Type B pancreatic cell (in vitro differentiated cells): ENCODE measurements around the gene IFT80. TPM values are rescaled to one million over a fixed set of nuclear protein-coding genes. Genes with fewer than 3 reads are reported as not detected.
"Not testable (repeated sequence)": the region's sequence is repeated elsewhere in the genome, so short reads cannot be mapped to it uniquely, and the experiment has no call there.

Experiments used
- DNase-seq: peaks from one replicate; pipeline ENCODE4 v3.0.0; 2021; ENCODE audit warnings: mixed read lengths; ENCODE audit not compliant: unreplicated experiment; ENCODE audit errors: extremely low spot score
- H3K27ac Mint-ChIP-seq: 2 replicates; pipeline ENCODE4 v1.8.0; 2021; ENCODE audit warnings: mild to moderate bottlenecking, mixed read lengths
- H3K27me3 Mint-ChIP-seq: 2 replicates; pipeline ENCODE4 v1.8.0; 2021; ENCODE audit warnings: mixed read lengths
- H3K36me3 Mint-ChIP-seq: 2 replicates; pipeline ENCODE4 v1.8.0; 2021; ENCODE audit warnings: mixed read lengths
- H3K4me1 Mint-ChIP-seq: one replicate; pipeline ENCODE4 v1.8.0; 2021; ENCODE audit warnings: mixed read lengths; ENCODE audit not compliant: unreplicated experiment
- H3K4me3 Mint-ChIP-seq: 2 replicates; pipeline ENCODE4 v1.8.0; 2021; ENCODE audit warnings: mild to moderate bottlenecking, mixed read lengths
- H3K9me3 Mint-ChIP-seq: 2 replicates; pipeline ENCODE4 v1.8.0; 2021; ENCODE audit warnings: mixed read lengths
- total RNA-seq: library from RNA; stranded (reverse); gene quantifications from 2 replicates; pipeline ENCODE4 v1.2.1, GENCODE V29; 2021; ENCODE audit warnings: low replicate concordance
- TF ChIP-seq, protein P1 (sequence below): fragments of 200-600 bp; sonication (generic); conservative IDR thresholded peaks from 2 replicates; pipeline ENCODE4 v1.5.0; 2021; ENCODE audit warnings: antibody characterized with exemption, mild to moderate bottlenecking

The IFT80 gene
- total RNA-seq, 1 donor from 2014 or later, result 40.8 TPM

DNA sequence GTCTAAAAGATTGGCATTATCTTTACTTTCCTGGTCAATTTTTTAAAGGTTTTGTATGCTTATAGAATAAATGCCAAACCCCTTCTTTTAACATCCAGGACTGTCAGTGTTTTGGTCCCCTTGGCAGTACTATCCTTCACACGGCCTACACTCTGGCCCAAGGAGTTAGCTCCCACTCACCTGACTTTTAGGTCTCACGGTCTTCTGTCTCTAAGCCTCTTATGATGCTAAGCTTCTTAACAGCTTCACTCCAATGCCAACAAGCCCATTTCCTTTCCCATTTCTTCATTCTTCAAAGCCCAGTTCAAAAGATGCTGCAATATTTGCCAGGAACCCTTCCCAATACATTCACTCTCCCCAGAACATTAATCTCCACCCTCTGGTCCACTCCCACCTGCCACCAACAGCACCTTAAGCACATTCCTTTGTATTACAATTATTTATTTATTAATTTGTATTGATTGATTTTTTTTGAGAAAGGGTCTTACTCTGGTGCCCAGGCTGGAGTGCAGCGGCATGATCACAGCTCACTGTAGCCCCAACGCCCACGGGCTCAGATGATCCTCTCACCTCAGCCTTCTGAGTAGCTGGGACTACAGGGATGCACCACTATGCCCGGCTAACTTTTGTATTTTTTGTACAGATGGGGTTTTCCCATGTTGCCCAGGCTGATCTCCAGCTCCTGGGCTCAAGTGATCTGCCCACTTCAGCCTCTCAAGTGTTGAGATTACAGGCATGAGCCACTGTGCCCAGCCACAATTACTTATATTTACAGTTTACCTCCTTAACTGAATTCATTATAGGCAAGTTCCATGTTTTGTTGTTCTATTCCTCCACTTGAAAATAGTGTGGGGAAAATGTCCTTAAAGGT, 27.8 kb downstream of the IFT80 start:
- no peaks in the 10 kb centered on the region for H3K9me3 Mint-ChIP-seq
- TF ChIP-seq, protein P1, sequence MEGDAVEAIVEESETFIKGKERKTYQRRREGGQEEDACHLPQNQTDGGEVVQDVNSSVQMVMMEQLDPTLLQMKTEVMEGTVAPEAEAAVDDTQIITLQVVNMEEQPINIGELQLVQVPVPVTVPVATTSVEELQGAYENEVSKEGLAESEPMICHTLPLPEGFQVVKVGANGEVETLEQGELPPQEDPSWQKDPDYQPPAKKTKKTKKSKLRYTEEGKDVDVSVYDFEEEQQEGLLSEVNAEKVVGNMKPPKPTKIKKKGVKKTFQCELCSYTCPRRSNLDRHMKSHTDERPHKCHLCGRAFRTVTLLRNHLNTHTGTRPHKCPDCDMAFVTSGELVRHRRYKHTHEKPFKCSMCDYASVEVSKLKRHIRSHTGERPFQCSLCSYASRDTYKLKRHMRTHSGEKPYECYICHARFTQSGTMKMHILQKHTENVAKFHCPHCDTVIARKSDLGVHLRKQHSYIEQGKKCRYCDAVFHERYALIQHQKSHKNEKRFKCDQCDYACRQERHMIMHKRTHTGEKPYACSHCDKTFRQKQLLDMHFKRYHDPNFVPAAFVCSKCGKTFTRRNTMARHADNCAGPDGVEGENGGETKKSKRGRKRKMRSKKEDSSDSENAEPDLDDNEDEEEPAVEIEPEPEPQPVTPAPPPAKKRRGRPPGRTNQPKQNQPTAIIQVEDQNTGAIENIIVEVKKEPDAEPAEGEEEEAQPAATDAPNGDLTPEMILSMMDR, result no peak
- H3K36me3 Mint-ChIP-seq, result peaks cover 15% of the 10 kb centered on the region
- no peak for DNase-seq
- no peaks in the 10 kb centered on the region for H3K27me3 Mint-ChIP-seq
- H3K4me1 Mint-ChIP-seq, result no peaks in the 10 kb centered on the region
- H3K4me3 Mint-ChIP-seq, result no peak overlapping the region
- no peak overlapping the region for H3K27ac Mint-ChIP-seq

DNA sequence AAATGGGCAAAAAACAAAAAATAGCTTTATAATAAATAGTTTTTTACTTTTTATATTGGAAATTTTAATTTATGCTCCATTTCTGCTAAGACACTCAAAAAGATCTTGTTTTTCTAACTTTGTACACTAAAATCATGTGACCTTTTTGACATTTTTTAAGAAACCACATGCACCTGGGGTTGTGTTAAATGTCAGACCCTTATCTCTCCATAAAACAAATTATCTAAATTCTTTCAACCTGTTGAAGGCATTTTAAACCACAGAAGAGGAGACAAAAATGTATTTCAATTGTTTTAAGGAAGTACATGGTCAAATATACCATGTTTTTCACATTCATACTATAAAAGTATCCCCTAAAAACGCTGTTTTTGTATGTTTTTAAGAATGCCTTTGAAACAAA, 29.2 kb downstream of the IFT80 start:
- no peak overlapping the region for H3K4me3 Mint-ChIP-seq
- H3K4me1 Mint-ChIP-seq, result no peaks in the 10 kb centered on the region
- no peak for DNase-seq
- no peaks in the 10 kb centered on the region for H3K27me3 Mint-ChIP-seq
- no peak overlapping the region for H3K27ac Mint-ChIP-seq
- peaks cover 23% of the 10 kb centered on the region for H3K36me3 Mint-ChIP-seq
- TF ChIP-seq, protein P1, result no peak
- no peaks in the 10 kb centered on the region for H3K9me3 Mint-ChIP-seq

DNA sequence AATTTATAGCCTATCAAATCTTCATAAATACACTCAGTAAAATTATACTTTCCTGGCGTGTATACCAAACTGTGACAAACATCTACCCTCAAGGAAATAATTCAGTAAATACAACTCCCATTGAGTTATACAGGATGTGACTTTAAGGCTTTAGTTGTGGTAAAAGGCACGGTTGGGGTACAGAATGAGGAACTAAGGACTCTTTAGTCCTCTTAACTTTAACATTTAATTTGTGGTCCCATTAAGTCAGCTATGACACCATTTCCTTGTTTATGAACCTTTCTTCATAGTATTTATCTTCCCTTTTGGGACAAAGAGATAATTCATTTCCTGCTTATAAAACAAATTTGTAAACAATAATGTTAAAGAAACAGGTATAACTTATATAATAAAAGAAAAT, 30.2 kb downstream of the IFT80 start:
- H3K27me3 Mint-ChIP-seq, result no peaks in the 10 kb centered on the region
- no peak overlapping the region for H3K4me3 Mint-ChIP-seq
- H3K9me3 Mint-ChIP-seq, result no peaks in the 10 kb centered on the region
- TF ChIP-seq, protein P1, result no peak
- no peak for DNase-seq
- no peak overlapping the region for H3K27ac Mint-ChIP-seq
- H3K36me3 Mint-ChIP-seq, result peaks cover 22% of the 10 kb centered on the region
- H3K4me1 Mint-ChIP-seq, result no peaks in the 10 kb centered on the region

DNA sequence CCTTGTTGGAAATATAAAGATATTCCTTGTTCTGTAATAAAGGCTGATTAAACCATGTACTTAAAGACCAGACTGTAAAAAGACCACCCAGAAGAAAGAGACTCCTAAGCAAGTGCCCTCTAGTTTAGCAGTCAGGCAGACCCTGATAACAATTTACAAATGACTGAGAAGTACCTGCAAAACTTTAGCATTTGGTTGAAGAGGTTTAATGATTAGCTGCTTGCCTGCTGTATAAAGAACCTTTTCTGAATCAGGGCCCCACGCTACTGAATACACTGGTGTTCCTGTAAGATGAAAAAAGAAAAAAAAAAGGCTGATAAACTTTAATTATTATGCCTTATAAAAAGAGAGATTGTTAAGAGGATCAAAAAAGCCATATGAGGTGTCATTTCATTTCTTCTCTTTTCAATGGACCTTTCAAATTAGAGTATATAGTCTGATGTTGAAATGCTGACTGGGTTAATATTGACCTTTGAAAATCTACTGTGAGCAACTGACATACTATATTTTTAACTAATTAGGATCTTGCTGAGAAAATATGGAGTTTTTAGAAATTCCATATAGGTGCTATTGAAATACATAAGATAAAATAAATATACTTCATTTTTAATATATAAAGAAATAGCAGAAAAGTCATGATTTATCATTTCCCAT, 33.0 kb downstream of the IFT80 start:
- Mint-ChIP-seq H3K4me1 (no peaks in the 10 kb centered on the region), H3K36me3 (peaks cover 34% of the 10 kb centered on the region), H3K27me3 (no peaks in the 10 kb centered on the region), H3K9me3 (no peaks in the 10 kb centered on the region), H3K27ac (no peak overlapping the region), H3K4me3 (no peak overlapping the region)
- no peak for DNase-seq
- TF ChIP-seq, protein P1, result no peak

DNA sequence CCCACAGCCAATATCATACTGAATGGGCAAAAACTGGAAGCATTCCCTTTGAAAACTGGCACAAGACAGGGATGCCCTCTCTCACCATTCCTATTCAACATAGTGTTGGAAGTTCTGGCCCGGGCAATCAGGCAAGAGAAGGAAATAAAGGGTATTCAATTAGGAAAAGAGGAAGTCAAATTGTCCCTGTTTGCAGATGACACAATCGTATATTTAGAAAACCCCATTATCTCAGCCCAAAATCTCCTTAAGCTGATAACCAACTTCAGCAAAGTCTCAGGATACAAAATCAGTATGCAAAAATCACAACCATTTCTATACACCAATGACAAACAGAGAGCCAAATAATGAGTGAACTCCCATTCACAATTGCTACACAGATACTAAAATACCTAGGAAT, 36.1 kb downstream of the IFT80 start:
- H3K9me3 Mint-ChIP-seq, H3K4me1 Mint-ChIP-seq, H3K4me3 Mint-ChIP-seq, DNase-seq, H3K27ac Mint-ChIP-seq, H3K27me3 Mint-ChIP-seq: not testable (repeated sequence)
- H3K36me3 Mint-ChIP-seq, result peaks cover 50% of the 10 kb centered on the region

DNA sequence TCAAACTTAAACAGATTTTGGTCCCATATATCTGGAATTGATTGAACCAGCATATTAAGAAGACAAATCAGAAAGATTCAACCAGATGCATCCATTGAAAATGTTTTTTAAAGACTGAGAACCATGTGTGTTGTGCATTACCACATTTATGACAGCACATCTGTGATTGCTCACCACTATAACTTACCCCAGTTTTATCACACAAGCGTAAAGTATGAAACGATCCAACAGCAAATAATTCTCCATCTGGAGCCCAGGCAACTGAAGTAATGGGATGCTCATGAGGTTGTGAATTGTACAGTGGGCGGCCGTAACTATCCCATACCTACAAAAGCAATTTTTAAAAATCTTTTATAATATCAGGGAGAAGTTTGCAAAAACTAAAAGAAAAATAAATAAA, 43.2 kb downstream of the IFT80 start:
- H3K4me1 Mint-ChIP-seq, result no peaks in the 10 kb centered on the region
- no peaks in the 10 kb centered on the region for H3K27me3 Mint-ChIP-seq
- no peak overlapping the region for H3K4me3 Mint-ChIP-seq
- H3K36me3 Mint-ChIP-seq, result peaks cover 24% of the 10 kb centered on the region
- H3K9me3 Mint-ChIP-seq, result no peaks in the 10 kb centered on the region
- no peak for DNase-seq
- TF ChIP-seq, protein P1, result no peak
- no peak overlapping the region for H3K27ac Mint-ChIP-seq
